HAP-1 (cell line): ENCODE data around the gene NPTX1.

ENCODE experiments used
- DNase-seq, 2 experiments: peaks; one replicate each; pipeline ENCODE4 v3.0.0-alpha.2; 2016 to 2020; ENCODE audit warnings: low spot score in 2 of 2
- H3K27me3 ChIP-seq: fragments of 250-450 bp; sonication (Bioruptor Pico); 2 replicates; pipeline ENCODE4 v1.5.1; 2020; ENCODE audit warnings: low read depth, mild to moderate bottlenecking, moderate library complexity
- H3K36me3 ChIP-seq: fragments of 250-450 bp; sonication (Bioruptor Pico); replicated peaks from 2 replicates; pipeline ENCODE4 v1.5.1; 2020; ENCODE audit warnings: mild to moderate bottlenecking
- H3K4me1 ChIP-seq: fragments of 250-450 bp; sonication (Bioruptor Pico); 2 replicates; pipeline ENCODE4 v1.5.1; 2020; ENCODE audit warnings: mild to moderate bottlenecking
- H3K4me3 ChIP-seq: fragments of 250-450 bp; sonication (Bioruptor Pico); 2 replicates; pipeline ENCODE4 v1.5.1; 2020; ENCODE audit warnings: mild to moderate bottlenecking, moderate library complexity
- H3K9me3 ChIP-seq: fragments of 250-450 bp; sonication (Bioruptor Pico); 2 replicates; pipeline ENCODE4 v1.5.1; 2020; ENCODE audit warnings: mild to moderate bottlenecking, moderate library complexity
- in situ Hi-C: fragments of 300-500 bp; cut with MboI; formaldehyde crosslinking; loops from 3 replicates; pipeline ENCODE4 v1.14.3; 2020; ENCODE audit warnings: low sequenced_read_pairs, inconsistent platforms, mixed read lengths

Gene NPTX1

GRCh38 chr17:80424878-80425765 lies 51.3 kb downstream of the NPTX1 start:
- no peaks in the 10 kb centered on the region for H3K27me3 ChIP-seq
- H3K36me3 ChIP-seq, result no peaks in the 10 kb centered on the region
- H3K9me3 ChIP-seq, result no peaks in the 10 kb centered on the region
- no peaks in the 10 kb centered on the region for H3K4me1 ChIP-seq
- H3K4me3 ChIP-seq, result no peak overlapping the region
- in situ Hi-C loops, result loop anchor here (5.0 kb wide), 2 partner anchors 152 to 557 kb away; no protein-coding TSS in a partner anchor
- DNase-seq, result no peak

- in situ Hi-C loops, result no loop called here
- DNase-seq, result no peak
- no peaks in the 10 kb centered on the region for H3K36me3 ChIP-seq
- no peaks in the 10 kb centered on the region for H3K4me1 ChIP-seq
- no peaks in the 10 kb centered on the region for H3K9me3 ChIP-seq
- H3K4me3 ChIP-seq, result no peak overlapping the region
- H3K27me3 ChIP-seq, result no peaks in the 10 kb centered on the region
These were observed 52.1 kb downstream of the NPTX1 start for GRCh38 chr17:80424261-80424660.

- H3K4me1 ChIP-seq, result no peaks in the 10 kb centered on the region
- no peaks in the 10 kb centered on the region for H3K27me3 ChIP-seq
- no peaks in the 10 kb centered on the region for H3K9me3 ChIP-seq
- H3K4me3 ChIP-seq, result no peak overlapping the region
- DNase-seq, result no peak
- in situ Hi-C loops, result no loop called here
- H3K36me3 ChIP-seq, result no peaks in the 10 kb centered on the region
These were observed 52.7 kb downstream of the NPTX1 start for GRCh38 chr17:80423536-80424225.

DNA sequence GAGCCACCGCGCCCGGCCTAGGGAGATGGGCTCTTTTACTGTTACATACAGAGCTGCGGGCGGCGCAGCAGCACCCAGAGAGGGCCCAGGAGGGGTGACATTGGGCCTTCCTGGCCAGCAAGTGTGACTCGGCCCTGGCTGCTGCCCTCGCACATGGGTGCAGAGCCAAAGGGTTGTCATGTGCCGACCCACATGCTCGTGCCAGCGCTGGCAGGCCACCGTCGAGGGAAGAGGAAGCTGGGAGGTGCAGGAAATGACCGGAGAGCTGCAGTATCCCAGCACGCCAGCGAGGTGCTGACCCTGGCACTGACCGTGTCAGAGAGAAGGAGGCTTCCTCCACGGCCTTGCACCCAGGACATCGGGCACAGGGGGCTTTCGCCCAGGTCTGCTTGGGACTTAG lies 53.4 kb downstream of the NPTX1 start:
- H3K4me1 ChIP-seq, result no peaks in the 10 kb centered on the region
- in situ Hi-C loops, result no loop called here
- H3K27me3 ChIP-seq, result no peaks in the 10 kb centered on the region
- H3K4me3 ChIP-seq, result no peak overlapping the region
- no peaks in the 10 kb centered on the region for H3K36me3 ChIP-seq
- H3K9me3 ChIP-seq, result no peaks in the 10 kb centered on the region
- no peak for DNase-seq

GRCh38 chr17:80422276-80422675 lies 54.1 kb downstream of the NPTX1 start:
- no peaks in the 10 kb centered on the region for H3K9me3 ChIP-seq
- in situ Hi-C loops, result no loop called here
- no peak for DNase-seq
- H3K4me3 ChIP-seq, result no peak overlapping the region
- no peaks in the 10 kb centered on the region for H3K4me1 ChIP-seq
- no peaks in the 10 kb centered on the region; the same call in 1 of the 2 replicates for H3K36me3 ChIP-seq
- H3K27me3 ChIP-seq, result no peaks in the 10 kb centered on the region

GRCh38 chr17:80421381-80422090 lies 54.9 kb downstream of the NPTX1 start:
- in situ Hi-C loops, result no loop called here
- no peak for DNase-seq
- Histone ChIP-seq H3K9me3 (no peaks in the 10 kb centered on the region), H3K4me1 (no peaks in the 10 kb centered on the region), H3K4me3 (no peak overlapping the region), H3K36me3 (no peaks in the 10 kb centered on the region; the same call in 1 of the 2 replicates), H3K27me3 (no peaks in the 10 kb centered on the region)

- Histone ChIP-seq H3K4me3 (no peak overlapping the region), H3K27me3 (no peaks in the 10 kb centered on the region), H3K36me3 (peaks cover 3% of the 10 kb centered on the region), H3K9me3 (no peaks in the 10 kb centered on the region; the same call in 1 of the 2 replicates), H3K4me1 (peaks cover 3% of the 10 kb centered on the region; the same call in 1 of the 2 replicates)
- no peak for DNase-seq
- in situ Hi-C loops, result no loop called here
These were observed 57.2 kb downstream of the NPTX1 start for GRCh38 chr17:80419255-80419654.

- no peak overlapping the region for H3K4me3 ChIP-seq
- H3K27me3 ChIP-seq, result no peaks in the 10 kb centered on the region
- H3K4me1 ChIP-seq, result peaks cover 6% of the 10 kb centered on the region; the same call in 1 of the 2 replicates
- no peaks in the 10 kb centered on the region; the same call in 1 of the 2 replicates for H3K9me3 ChIP-seq
- DNase-seq, result no peak
- peaks cover 3% of the 10 kb centered on the region for H3K36me3 ChIP-seq
- in situ Hi-C loops, result no loop called here
These were observed 57.8 kb downstream of the NPTX1 start for GRCh38 chr17:80418589-80418988.
